ENCODE measurements around the gene ZMYM4. TPM values are rescaled to one million over a fixed set of nuclear protein-coding genes. Genes with fewer than 3 reads are reported as not detected.

The ZMYM4 gene
- total and polyA plus RNA-seq, 2 experiments from 2014 or later: 34.9 to 37.7 TPM

- Histone ChIP-seq H3K36me3 (ENCODE audit: low read depth) (no peaks in the 10 kb centered on the region), H3K9me3 (ENCODE audit: low read depth) (no peaks in the 10 kb centered on the region), H3K4me3 (no peak overlapping the region), H3K9me2 (ENCODE audit: insufficient read depth) (no peaks in the 10 kb centered on the region), H3K9ac (no peak overlapping the region), H4K20me1 (ENCODE audit: insufficient read depth) (no peaks in the 10 kb centered on the region), H3F3A (ENCODE audit: insufficient read depth) (no peaks in the 10 kb centered on the region), H3K4me1 (ENCODE audit: insufficient read depth) (no peaks in the 10 kb centered on the region), H3K27ac (no peak overlapping the region), H3K79me2 (ENCODE audit: insufficient read depth) (peaks cover 100% of the 10 kb centered on the region), H3K27me3 (replicated peaks; ENCODE audit: insufficient read depth) (no peaks in the 10 kb centered on the region), H2AFZ (no peak overlapping the region), H3K4me2 (ENCODE audit: unreplicated experiment) (no peak overlapping the region)
- no peak for DNase-seq
- in situ Hi-C loops (cut with MboI): no loop called here
- TF ChIP-seq EZH2phosphoT487 (IDR thresholded peaks at IDR 0.05; ENCODE audit: insufficient read depth, low read depth): no peak
- 95 to 96% methylated on average over 1 of the region's 1 CpG for WGBS, 2 experiments (ENCODE audit: low coverage in 1 of 2, low lambda C conversion rate in 2 of 2, missing lambda C conversion rate in 2 of 2)
Observed at GRCh38 chr1:35300376-35300775, 31.9 kb downstream of the ZMYM4 start.

GRCh38 chr1:35301674-35302392 lies 33.3 kb downstream of the ZMYM4 start:
- in situ Hi-C loops (cut with MboI): no loop called here
- H3K4me3 ChIP-seq: no peak overlapping the region
- H3K9me3 ChIP-seq (ENCODE audit: low read depth): no peaks in the 10 kb centered on the region
- WGBS, 2 experiments (ENCODE audit: low coverage in 1 of 2, low lambda C conversion rate in 2 of 2, missing lambda C conversion rate in 2 of 2): 78 to 84% methylated on average over 7 of the region's 7 CpGs
- DNase-seq: no peak
- no peak for TF ChIP-seq EZH2 (IDR thresholded peaks at IDR 0.05; ENCODE audit: insufficient read depth, poor library complexity, severe bottlenecking)
- no peak for TF ChIP-seq EZH2phosphoT487 (IDR thresholded peaks at IDR 0.05; ENCODE audit: insufficient read depth, low read depth)
- no peaks in the 10 kb centered on the region for H3F3A ChIP-seq (ENCODE audit: insufficient read depth)
- no peaks in the 10 kb centered on the region for H3K27me3 ChIP-seq (replicated peaks; ENCODE audit: insufficient read depth)
- H4K20me1 ChIP-seq (ENCODE audit: insufficient read depth): no peaks in the 10 kb centered on the region
- H3K9ac ChIP-seq: no peak overlapping the region
- no peak overlapping the region for H2AFZ ChIP-seq
- no peaks in the 10 kb centered on the region for H3K36me3 ChIP-seq (ENCODE audit: low read depth)
- peaks cover 100% of the 10 kb centered on the region for H3K79me2 ChIP-seq (ENCODE audit: insufficient read depth)
- no peak overlapping the region for H3K4me2 ChIP-seq (ENCODE audit: unreplicated experiment)
- no peaks in the 10 kb centered on the region for H3K4me1 ChIP-seq (ENCODE audit: insufficient read depth)
- H3K9me2 ChIP-seq (ENCODE audit: insufficient read depth): no peaks in the 10 kb centered on the region
- H3K27ac ChIP-seq: no peak overlapping the region

- Histone ChIP-seq H3K79me2 (ENCODE audit: insufficient read depth) (peaks cover 98% of the 10 kb centered on the region), H4K20me1 (ENCODE audit: insufficient read depth) (no peaks in the 10 kb centered on the region)
Observed at GRCh38 chr1:35305383-35305782, 36.9 kb downstream of the ZMYM4 start.

GRCh38 chr1:35315649-35316048 lies 47.1 kb downstream of the ZMYM4 start:
- no peak overlapping the region for H3K4me3 ChIP-seq
- H4K20me1 ChIP-seq (ENCODE audit: insufficient read depth): no peaks in the 10 kb centered on the region
- no peak overlapping the region for H2AFZ ChIP-seq
- peaks cover 3% of the 10 kb centered on the region; the same call in 1 of the 2 replicates for H3K36me3 ChIP-seq (ENCODE audit: low read depth)
- H3F3A ChIP-seq (ENCODE audit: insufficient read depth): peaks cover 7% of the 10 kb centered on the region
- no peaks in the 10 kb centered on the region for H3K9me2 ChIP-seq (ENCODE audit: insufficient read depth)
- H3K9me3 ChIP-seq (ENCODE audit: low read depth): no peaks in the 10 kb centered on the region
- H3K27ac ChIP-seq: no peak overlapping the region
- H3K4me1 ChIP-seq (ENCODE audit: insufficient read depth): peaks cover 17% of the 10 kb centered on the region
- peaks cover 100% of the 10 kb centered on the region for H3K79me2 ChIP-seq (ENCODE audit: insufficient read depth)
- DNase-seq: no peak
- no peak overlapping the region for H3K9ac ChIP-seq
- in situ Hi-C loops (cut with MboI): no loop called here
- WGBS, 2 experiments (ENCODE audit: low coverage in 1 of 2, low lambda C conversion rate in 2 of 2, missing lambda C conversion rate in 2 of 2): 93 to 96% methylated on average over 3 of the region's 3 CpGs
- TF ChIP-seq EZH2 (IDR thresholded peaks at IDR 0.05; ENCODE audit: insufficient read depth, poor library complexity, severe bottlenecking) (no peak), EZH2phosphoT487 (IDR thresholded peaks at IDR 0.05; ENCODE audit: insufficient read depth, low read depth) (no peak)
- H3K4me2 ChIP-seq (ENCODE audit: unreplicated experiment): no peak overlapping the region
- no peaks in the 10 kb centered on the region for H3K27me3 ChIP-seq (replicated peaks; ENCODE audit: insufficient read depth)

More at GRCh38 chr1:35305383-35305782, 36.9 kb downstream of the ZMYM4 start:
- no peaks in the 10 kb centered on the region for H3K9me2 ChIP-seq (ENCODE audit: insufficient read depth)
- no peaks in the 10 kb centered on the region for H3K9me3 ChIP-seq (ENCODE audit: low read depth)
- H3K4me2 ChIP-seq (ENCODE audit: unreplicated experiment): no peak overlapping the region
- no peak overlapping the region for H2AFZ ChIP-seq
- no peak overlapping the region for H3K4me3 ChIP-seq
- H3K36me3 ChIP-seq (ENCODE audit: low read depth): no peaks in the 10 kb centered on the region
- no peak overlapping the region for H3K27ac ChIP-seq
- H3K4me1 ChIP-seq (ENCODE audit: insufficient read depth): no peaks in the 10 kb centered on the region
- 97% methylated on average over 3 of the region's 3 CpGs for WGBS, 2 experiments (ENCODE audit: low coverage in 1 of 2, low lambda C conversion rate in 2 of 2, missing lambda C conversion rate in 2 of 2)
- no peaks in the 10 kb centered on the region for H3F3A ChIP-seq (ENCODE audit: insufficient read depth)
- DNase-seq: no peak
- in situ Hi-C loops (cut with MboI): no loop called here
- no peaks in the 10 kb centered on the region for H3K27me3 ChIP-seq (replicated peaks; ENCODE audit: insufficient read depth)
- no peak overlapping the region for H3K9ac ChIP-seq
- TF ChIP-seq EZH2phosphoT487 (IDR thresholded peaks at IDR 0.05; ENCODE audit: insufficient read depth, low read depth) (no peak), EZH2 (IDR thresholded peaks at IDR 0.05; ENCODE audit: insufficient read depth, poor library complexity, severe bottlenecking) (no peak)

All from GM23248 (cell line).